Measurements from ENCODE around the gene GRAMD1B.
"Not testable (repeated sequence)": the region's sequence is repeated elsewhere in the genome, so short reads cannot be mapped to it uniquely, and the experiment has no call there.

The GRAMD1B gene

DNA sequence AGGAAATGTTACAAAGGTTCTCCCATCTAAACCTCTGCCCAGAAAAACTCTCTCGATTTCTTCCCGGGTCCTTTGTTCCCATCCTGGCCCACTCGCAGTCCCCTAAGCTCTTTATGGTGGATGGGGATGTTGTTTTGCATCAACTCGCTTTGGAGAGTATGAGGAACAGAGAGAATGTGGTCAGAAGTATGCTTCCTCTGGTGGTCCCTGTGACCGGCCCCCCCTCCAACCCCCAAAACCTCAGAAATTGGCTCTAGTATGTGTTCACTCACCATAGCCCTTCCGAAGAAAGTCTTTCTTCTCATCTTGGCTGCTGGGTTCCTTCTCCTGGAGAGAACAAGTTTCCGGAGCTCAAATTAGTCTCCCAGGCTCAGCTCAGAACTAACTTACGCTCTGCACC, 54.4 kb downstream of the GRAMD1B start:
- H3K4me1 Mint-ChIP-seq (ENCODE audit: low read depth): peaks cover 41% of the 10 kb centered on the region
- no peak for DNase-seq
- no peak overlapping the region for H3K4me3 Mint-ChIP-seq
- H3K9me3 Mint-ChIP-seq: no peaks in the 10 kb centered on the region
- H3K36me3 Mint-ChIP-seq (ENCODE audit: low read depth): peaks cover 34% of the 10 kb centered on the region
- H3K27me3 Mint-ChIP-seq: no peaks in the 10 kb centered on the region
- H3K27ac Mint-ChIP-seq: no peak overlapping the region

DNA sequence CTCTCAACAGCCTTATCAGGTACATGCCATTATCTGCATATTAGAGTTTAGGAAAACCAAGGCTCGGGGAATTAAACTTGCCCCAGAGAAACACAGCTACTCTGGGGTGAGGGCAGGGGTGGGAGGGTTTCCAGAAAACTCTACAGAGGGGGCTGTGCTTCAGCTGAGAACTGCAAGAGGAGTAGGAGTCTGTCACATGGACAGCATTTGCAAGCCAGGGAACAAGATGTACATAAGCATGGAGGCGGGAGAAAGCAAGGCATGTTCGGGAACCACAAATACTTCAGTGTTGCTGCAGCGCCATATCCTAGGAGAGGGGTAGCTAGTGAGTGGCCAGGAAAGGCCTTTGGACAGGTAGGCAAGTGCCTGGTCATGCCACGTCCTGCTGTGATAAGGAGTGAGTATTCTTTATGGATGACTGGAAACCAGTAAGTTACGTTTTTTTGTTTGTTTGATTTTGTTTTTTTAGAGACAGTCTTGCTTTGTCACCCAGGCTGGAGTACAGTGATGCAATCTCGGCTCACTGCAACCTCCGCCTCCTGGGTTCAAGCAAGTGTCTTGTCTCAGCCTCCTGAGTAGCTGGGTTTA, 57.2 kb downstream of the GRAMD1B start:
- Mint-ChIP-seq H3K27me3 (no peaks in the 10 kb centered on the region), H3K36me3 (ENCODE audit: low read depth) (peaks cover 19% of the 10 kb centered on the region), H3K9me3 (no peaks in the 10 kb centered on the region), H3K4me1 (ENCODE audit: low read depth) (peaks cover 19% of the 10 kb centered on the region), H3K4me3 (no peak overlapping the region), H3K27ac (no peak overlapping the region)
- no peak for DNase-seq

DNA sequence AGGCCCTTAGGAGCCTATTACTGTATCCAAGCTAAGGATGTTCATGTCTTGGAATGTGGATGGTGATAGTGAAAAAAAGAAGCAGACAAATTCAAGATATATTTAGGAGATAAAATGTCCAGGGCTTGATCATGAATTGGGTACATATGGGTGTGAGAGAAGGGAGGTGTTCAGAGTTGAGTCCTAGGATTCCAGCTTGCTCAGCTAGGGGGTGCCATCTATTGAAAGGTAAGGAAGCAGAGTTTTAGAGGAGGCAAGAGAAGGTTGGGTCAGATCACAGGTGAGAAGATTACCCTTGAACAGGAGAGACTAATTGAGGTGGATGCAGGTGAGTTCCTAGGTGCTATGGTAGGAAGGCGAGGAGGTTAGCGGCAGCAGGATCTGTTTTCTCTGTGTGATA, 60.5 kb downstream of the GRAMD1B start:
- Mint-ChIP-seq H3K27ac (no peak overlapping the region), H3K9me3 (no peaks in the 10 kb centered on the region), H3K4me3 (no peak overlapping the region), H3K36me3 (ENCODE audit: low read depth) (peaks cover 3% of the 10 kb centered on the region), H3K4me1 (ENCODE audit: low read depth) (peaks cover 1% of the 10 kb centered on the region), H3K27me3 (no peaks in the 10 kb centered on the region)
- DNase-seq: no peak

DNA sequence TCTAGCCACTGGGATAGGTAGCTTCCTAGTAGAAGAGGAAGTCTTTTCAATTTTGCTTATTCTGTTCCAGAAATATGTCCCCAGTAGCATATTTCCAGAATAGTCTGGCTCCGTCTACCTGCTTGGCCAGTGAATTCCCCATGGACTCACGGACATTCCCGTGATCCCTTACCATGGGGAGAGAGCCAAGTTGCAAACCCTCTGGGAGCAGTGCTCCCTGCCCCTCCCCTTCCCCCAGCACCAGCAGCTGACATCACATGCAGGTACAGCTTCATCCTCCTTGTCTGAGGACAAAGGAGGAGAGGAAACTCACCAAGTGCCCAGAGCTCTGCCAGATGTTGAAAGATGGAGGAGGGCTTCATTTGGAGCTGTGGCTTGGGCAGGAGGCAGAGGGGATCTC, 61.2 kb downstream of the GRAMD1B start:
- DNase-seq: no peak
- Mint-ChIP-seq H3K4me1 (ENCODE audit: low read depth) (peaks cover 1% of the 10 kb centered on the region), H3K36me3 (ENCODE audit: low read depth) (no peaks in the 10 kb centered on the region), H3K4me3 (no peak overlapping the region), H3K9me3 (no peaks in the 10 kb centered on the region), H3K27me3 (no peaks in the 10 kb centered on the region), H3K27ac (no peak overlapping the region)

DNA sequence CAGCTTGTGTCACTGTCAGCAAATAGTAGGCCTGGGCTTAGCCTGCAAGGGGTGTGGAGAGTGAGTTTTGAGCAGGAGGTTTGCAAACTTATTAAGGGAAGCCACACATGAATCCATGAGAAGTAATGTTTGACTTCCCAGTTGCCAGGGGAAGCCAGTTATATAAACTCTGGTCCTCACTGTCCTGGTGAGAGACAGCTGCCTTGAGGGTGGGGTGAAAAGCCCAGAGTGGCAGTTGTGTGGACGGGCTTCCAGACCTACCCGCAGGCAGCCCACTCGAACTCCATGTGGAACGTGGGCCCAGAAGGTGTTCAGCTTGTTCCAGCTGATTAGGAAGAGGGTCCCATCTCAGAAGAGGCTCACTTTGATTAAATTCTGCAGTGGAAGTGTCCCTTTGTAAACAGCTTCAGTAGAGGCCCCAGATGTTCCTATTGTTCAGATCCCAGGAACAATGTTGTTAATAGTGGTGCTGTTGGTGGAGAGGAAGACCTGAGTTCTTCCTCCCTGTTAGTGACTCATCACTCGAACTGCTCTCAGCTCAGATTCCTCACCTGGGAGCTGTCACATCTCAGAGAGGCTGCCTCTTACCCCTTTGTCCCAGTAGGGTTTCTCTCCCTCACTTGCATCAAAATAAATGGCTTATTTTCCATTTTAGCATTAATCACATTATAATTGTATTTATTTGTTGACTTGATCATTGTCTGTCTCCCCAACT, 63.4 kb downstream of the GRAMD1B start:
- Mint-ChIP-seq H3K9me3 (no peaks in the 10 kb centered on the region), H3K27ac (no peak overlapping the region), H3K36me3 (ENCODE audit: low read depth) (peaks cover 4% of the 10 kb centered on the region), H3K27me3 (no peaks in the 10 kb centered on the region), H3K4me1 (ENCODE audit: low read depth) (peaks cover 1% of the 10 kb centered on the region), H3K4me3 (no peak overlapping the region)
- DNase-seq: no peak

DNA sequence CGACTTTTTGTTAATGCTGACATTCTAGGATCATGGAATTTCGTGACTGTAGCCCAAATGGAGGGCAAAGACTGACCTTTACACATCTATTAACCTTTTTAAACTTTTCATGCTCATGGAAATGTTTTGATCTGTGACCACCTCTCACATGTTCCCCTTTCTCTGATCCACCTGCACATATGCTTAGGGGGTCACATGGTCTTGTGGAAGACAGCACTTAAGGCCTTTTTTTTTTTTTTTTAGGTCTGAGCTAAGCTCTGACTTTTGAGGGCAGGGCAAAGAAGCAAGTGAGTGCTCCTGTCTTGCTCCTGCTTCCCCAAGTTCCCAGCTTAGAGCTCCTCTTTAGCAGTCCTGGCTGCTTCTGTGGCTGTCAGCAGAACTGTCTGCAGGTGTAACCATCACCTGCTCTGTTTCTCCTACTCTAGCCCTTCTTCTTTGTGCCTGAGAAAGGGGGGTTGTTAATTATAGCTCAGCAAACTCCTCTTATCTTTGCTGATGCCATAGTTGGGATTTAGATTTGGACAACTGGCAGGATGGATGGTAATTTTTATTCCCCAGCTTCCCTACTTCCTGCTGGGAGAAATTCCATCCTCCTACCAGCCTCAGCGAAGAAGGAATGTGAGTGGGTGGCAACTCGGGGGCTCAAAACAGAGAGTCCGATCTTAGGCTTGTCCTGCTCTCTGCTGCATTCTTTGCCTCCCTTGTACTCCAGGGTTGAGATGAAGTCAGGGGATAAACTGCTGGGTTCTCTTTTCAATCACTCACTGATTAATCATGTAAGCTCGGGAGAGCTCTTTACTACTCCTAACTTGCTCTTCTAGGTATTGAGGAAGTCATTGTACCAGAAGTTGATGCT, 64.4 kb downstream of the GRAMD1B start:
- H3K4me3 Mint-ChIP-seq: no peak overlapping the region
- no peak for DNase-seq
- H3K4me1 Mint-ChIP-seq (ENCODE audit: low read depth): peaks cover 1% of the 10 kb centered on the region
- no peaks in the 10 kb centered on the region for H3K9me3 Mint-ChIP-seq
- H3K27me3 Mint-ChIP-seq: no peaks in the 10 kb centered on the region
- peaks cover 4% of the 10 kb centered on the region for H3K36me3 Mint-ChIP-seq (ENCODE audit: low read depth)
- H3K27ac Mint-ChIP-seq: no peak overlapping the region

- H3K36me3 Mint-ChIP-seq (ENCODE audit: low read depth): peaks cover 4% of the 10 kb centered on the region
- H3K9me3 Mint-ChIP-seq: no peaks in the 10 kb centered on the region
- no peak overlapping the region for H3K27ac Mint-ChIP-seq
- peaks cover 13% of the 10 kb centered on the region for H3K4me1 Mint-ChIP-seq (ENCODE audit: low read depth)
- no peaks in the 10 kb centered on the region for H3K27me3 Mint-ChIP-seq
- no peak for DNase-seq
- no peak overlapping the region for H3K4me3 Mint-ChIP-seq
Observed at GRCh38 chr11:123504401-123504800, 74.3 kb downstream of the GRAMD1B start.

DNA sequence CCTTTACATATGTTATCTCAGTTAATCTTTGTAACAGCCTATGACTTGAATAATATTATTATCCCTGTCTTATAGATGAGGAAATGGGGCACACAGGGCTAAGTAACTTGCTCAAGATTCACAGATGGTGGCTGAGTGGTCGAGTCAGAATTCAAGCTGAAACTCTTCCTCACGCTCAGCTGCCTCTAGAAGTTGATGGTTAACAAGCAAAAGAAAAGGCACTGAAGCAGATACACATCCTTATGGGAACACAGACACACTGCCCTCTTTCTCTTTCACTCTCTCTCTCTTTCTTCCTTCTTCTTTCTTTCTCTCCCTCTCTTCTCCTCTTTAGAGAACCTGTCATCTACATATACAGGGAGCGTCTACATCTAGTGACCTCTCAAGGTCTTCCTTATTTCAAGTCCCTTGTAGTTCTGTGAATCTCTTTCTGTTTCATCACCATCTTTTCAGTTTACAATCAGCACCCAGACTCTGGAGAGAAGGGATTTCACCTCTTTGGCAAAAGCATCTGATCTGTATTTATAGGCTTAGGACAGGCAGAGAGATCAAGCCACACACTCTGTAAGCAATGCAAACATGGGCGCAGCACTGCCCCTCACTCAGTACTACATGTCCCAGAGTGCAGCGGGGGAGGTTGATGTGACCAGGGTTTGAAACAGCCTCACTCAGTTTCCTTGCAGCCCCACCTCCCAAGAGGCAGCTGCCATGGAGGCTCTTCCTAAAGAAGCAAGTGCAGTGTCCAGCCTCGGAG, 75.7 kb downstream of the GRAMD1B start:
- H3K9me3 Mint-ChIP-seq: no peaks in the 10 kb centered on the region
- peaks cover 4% of the 10 kb centered on the region for H3K36me3 Mint-ChIP-seq (ENCODE audit: low read depth)
- H3K27me3 Mint-ChIP-seq: no peaks in the 10 kb centered on the region
- no peak for DNase-seq
- H3K27ac Mint-ChIP-seq: no peak overlapping the region
- H3K4me1 Mint-ChIP-seq (ENCODE audit: low read depth): peaks cover 13% of the 10 kb centered on the region
- H3K4me3 Mint-ChIP-seq: no peak overlapping the region

DNA sequence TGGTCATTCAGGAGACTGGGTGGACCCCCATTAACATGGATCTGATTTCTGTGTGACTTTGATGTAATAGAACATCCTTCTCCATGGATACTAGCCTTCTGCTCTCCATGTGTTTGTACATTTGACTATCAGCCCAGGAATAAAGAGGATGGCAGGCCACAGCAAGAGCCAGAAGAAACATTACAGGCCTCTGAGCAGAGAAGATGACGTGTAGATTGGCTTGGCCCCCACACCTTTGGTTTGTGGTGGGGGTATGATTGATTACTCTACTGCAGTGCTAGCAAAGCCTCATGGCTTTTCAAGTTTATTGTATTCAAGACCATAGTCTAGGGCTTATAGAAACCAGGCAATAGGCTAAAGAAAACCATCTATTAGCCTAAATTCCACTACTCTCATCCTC, 77.0 kb downstream of the GRAMD1B start:
- Mint-ChIP-seq H3K27me3 (no peaks in the 10 kb centered on the region), H3K4me3 (no peak overlapping the region), H3K27ac (no peak overlapping the region), H3K36me3 (ENCODE audit: low read depth) (peaks cover 7% of the 10 kb centered on the region), H3K4me1 (ENCODE audit: low read depth) (peaks cover 17% of the 10 kb centered on the region), H3K9me3 (no peaks in the 10 kb centered on the region)
- no peak for DNase-seq

GRCh38 chr11:123509737-123510578, 79.9 kb downstream of the GRAMD1B start:
- H3K4me1 Mint-ChIP-seq (ENCODE audit: low read depth): peaks cover 12% of the 10 kb centered on the region
- no peak for DNase-seq
- H3K27me3 Mint-ChIP-seq: no peaks in the 10 kb centered on the region
- no peaks in the 10 kb centered on the region for H3K9me3 Mint-ChIP-seq
- no peak overlapping the region for H3K27ac Mint-ChIP-seq
- no peak overlapping the region for H3K4me3 Mint-ChIP-seq
- H3K36me3 Mint-ChIP-seq (ENCODE audit: low read depth): peaks cover 3% of the 10 kb centered on the region

DNA sequence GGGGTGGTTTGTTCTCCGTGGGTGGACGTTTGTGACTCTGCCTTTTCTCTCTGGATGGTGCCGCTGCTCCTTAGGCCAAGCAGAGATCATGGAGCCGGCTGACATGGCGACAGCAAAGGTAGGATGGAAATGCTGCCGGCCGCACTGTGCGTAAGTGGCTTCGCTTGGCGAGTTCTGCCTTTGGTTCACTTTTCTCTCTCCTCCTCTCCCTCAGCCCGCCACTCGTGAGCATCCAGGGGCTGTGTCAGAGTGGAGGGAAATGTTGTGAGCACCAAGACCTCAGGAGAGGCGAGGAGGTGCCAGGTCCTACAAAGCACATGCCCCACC, 80.5 kb downstream of the GRAMD1B start:
- H3K9me3 Mint-ChIP-seq: no peaks in the 10 kb centered on the region
- no peak overlapping the region for H3K4me3 Mint-ChIP-seq
- H3K27me3 Mint-ChIP-seq: no peaks in the 10 kb centered on the region
- H3K36me3 Mint-ChIP-seq (ENCODE audit: low read depth): peaks cover 3% of the 10 kb centered on the region
- H3K4me1 Mint-ChIP-seq (ENCODE audit: low read depth): peaks cover 12% of the 10 kb centered on the region
- H3K27ac Mint-ChIP-seq: no peak overlapping the region
- DNase-seq: no peak

DNA sequence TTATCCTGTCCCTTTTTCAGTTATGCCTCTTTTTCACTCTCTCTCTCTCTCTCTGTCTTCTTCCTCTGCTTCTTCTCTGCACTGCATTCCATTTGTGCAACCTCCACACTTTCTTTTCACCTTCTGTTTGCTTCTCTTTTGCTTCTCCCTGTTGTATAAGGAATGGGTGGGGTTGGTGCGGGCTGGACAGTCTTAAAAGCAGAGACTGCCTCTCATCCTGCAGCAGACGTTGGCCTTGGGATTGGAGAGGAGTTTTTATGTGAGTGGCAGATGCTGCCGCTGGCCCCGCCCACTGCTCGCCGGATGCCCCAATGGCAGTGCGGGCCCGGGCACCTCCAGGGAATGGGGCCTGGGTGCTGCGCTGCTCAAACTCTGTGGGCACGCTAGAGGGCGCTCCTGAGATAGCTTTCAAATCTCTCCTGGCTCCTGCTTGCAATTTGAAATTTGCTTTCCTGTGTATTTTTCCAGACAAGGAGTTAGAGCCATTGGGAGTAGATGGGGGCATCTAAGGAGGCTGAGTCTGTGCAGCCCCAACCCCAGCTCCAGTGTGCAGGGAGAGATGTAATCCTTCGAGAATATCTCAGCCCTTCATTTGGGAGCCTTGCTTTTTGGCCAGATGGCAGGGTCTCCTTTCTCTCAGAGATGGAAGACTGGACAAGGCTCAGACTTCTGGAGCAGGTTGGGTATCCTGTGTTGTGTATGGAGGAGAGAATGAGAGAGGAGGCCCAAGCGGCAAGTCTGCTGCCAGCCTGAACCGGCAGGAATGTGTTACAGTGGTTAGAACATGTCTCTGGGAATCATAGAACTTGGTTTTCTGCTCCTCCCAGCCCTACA, 81.2 kb downstream of the GRAMD1B start:
- H3K27me3 Mint-ChIP-seq: no peaks in the 10 kb centered on the region
- peaks cover 12% of the 10 kb centered on the region for H3K4me1 Mint-ChIP-seq (ENCODE audit: low read depth)
- peak; percentile 81 for DNase-seq
- no peaks in the 10 kb centered on the region for H3K9me3 Mint-ChIP-seq
- no peak overlapping the region for H3K27ac Mint-ChIP-seq
- no peak overlapping the region for H3K4me3 Mint-ChIP-seq
- peaks cover 3% of the 10 kb centered on the region for H3K36me3 Mint-ChIP-seq (ENCODE audit: low read depth)

GRCh38 chr11:123513309-123513708, 83.2 kb downstream of the GRAMD1B start:
- not testable (repeated sequence) for DNase-seq; H3K27me3 Mint-ChIP-seq; H3K27ac Mint-ChIP-seq; H3K4me3 Mint-ChIP-seq; H3K9me3 Mint-ChIP-seq; H3K36me3 Mint-ChIP-seq (ENCODE audit: low read depth)
- H3K4me1 Mint-ChIP-seq (ENCODE audit: low read depth): peaks cover 24% of the 10 kb centered on the region
